NCI-H1092 (cell line): ENCODE results near the gene CHRD.

Experiments
- DNase-seq: peaks from one replicate; lab custom pipeline; 2025; lab: John Stamatoyannopoulos, UW

The CHRD gene

GRCh38 chr3:184382326-184383032 is 2.6 kb downstream of the CHRD start:
- no peak for DNase-seq

- no peak for DNase-seq
These were observed 3.3 kb downstream of the CHRD start for GRCh38 chr3:184383033-184383740.

GRCh38 chr3:184384342-184384741 is 4.5 kb downstream of the CHRD start:
- no peak for DNase-seq

GRCh38 chr3:184384856-184385422 is 5.1 kb downstream of the CHRD start:
- DNase-seq = no peak

GRCh38 chr3:184386047-184386806 is 6.4 kb downstream of the CHRD start:
- no peak for DNase-seq

- no peak for DNase-seq
These were observed 7.4 kb downstream of the CHRD start for GRCh38 chr3:184387174-184387714.

GRCh38 chr3:184388164-184388935 is 8.5 kb downstream of the CHRD start:
- no peak for DNase-seq

- DNase-seq = no peak
These were observed 9.0 kb downstream of the CHRD start for GRCh38 chr3:184388936-184389230.

- no peak for DNase-seq
These were observed 9.5 kb downstream of the CHRD start for GRCh38 chr3:184389384-184389783.

- DNase-seq = no peak
These were observed 10.2 kb downstream of the CHRD start for GRCh38 chr3:184389935-184390528.

- DNase-seq = no peak
These were observed 11.4 kb downstream of the CHRD start for GRCh38 chr3:184391266-184391665.

- DNase-seq = no peak
These were observed 15.4 kb downstream of the CHRD start for GRCh38 chr3:184395320-184395660.

GRCh38 chr3:184399410-184399809 is 19.6 kb downstream of the CHRD start:
- DNase-seq = no peak

GRCh38 chr3:184405075-184406030 is 25.5 kb downstream of the CHRD start:
- no peak for DNase-seq

- DNase-seq = no peak
These were observed 29.6 kb downstream of the CHRD start for GRCh38 chr3:184409331-184409926.

- DNase-seq = no peak
These were observed 30.2 kb downstream of the CHRD start for GRCh38 chr3:184409946-184410500.

GRCh38 chr3:184414418-184415202 is 34.8 kb downstream of the CHRD start:
- DNase-seq = no peak

GRCh38 chr3:184415203-184415490 is 35.3 kb downstream of the CHRD start:
- DNase-seq = no peak
